Central memory CD4-positive, alpha-beta T cell (primary cell): ENCODE results near the gene DMD.

Experiments
- DNase-seq: peaks from one replicate; pipeline ENCODE4 v3.0.0; 2022

The DMD gene

GRCh38 chrX:31837445-31838049, 1373.8 kb downstream of the DMD start:
- DNase-seq, result no peak

DNA sequence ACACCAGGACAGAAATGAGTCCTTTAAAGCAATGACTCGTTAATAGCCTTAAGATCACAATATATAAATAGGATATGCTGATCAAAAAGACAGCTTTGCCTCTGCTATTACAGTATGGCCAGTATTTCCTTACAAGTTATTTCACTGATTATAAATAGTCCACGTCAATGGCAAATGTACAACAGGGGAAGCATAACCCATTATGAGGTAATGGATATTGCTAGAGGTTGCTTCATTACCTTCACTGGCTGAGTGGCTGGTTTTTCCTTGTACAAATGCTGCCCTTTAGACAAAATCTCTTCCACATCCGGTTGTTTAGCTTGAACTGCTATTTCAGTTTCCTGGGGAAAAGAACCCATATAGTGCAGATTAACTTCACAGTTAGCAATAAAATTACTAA, 1374.9 kb downstream of the DMD start:
- DNase-seq, result no peak

GRCh38 chrX:31832263-31832662, 1379.1 kb downstream of the DMD start:
- DNase-seq, result no peak

DNA sequence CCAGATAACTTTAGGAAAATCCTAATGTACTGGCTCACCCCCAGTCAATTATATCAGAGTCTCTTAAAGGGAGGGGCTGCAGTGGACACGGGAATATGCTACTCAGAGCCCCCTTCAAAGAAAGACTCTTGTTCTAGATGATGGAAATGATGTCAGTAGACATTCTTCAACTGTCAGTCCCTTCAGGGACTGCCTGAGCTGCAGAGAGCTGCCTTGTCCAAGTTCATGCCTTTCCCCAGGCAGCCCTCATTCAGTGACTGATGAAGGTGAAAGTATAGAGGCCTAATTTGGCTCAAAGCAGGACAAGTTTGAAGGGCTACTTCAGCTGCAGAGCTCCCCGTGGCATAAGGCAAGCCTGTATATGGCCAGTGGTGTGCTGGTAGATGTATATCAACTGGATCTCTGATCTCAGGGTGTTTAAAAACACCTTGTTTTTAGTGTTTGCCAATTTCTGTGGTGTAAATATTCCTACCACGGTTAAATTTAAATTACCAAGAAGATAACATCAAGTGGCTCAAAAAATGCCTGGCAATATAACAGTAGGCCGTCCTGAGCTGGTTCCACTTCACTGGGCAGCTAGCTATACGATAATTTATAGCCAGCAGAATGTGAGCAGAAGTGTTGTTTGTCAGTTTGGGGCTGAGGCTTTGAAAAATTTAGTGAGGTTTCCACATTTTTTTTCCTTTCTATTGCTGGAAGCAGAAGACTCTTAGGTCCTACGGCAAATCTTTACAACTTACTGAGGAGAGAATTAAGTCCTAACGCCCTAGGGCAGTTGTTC, 1390.7 kb downstream of the DMD start:
- no peak for DNase-seq

DNA sequence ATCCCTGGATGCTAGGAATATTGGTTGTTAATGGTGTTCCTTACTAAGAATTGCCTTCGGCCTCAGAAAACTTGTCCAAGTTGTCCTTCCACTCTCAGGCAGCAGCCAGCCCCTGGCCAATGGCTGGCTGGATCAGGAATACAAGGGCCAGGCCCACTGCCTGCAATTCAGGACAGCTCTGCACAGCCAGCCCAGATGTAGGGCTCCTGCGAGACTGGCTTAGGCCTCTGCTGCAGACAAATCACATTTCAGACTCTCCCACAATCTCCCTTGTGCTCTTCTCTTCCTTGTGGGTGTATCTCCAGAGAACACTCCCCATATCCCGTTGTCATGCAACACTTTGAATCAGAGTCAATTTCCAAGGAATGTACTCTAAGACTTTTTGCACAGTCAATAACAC, 1391.9 kb downstream of the DMD start:
- no peak for DNase-seq

DNA sequence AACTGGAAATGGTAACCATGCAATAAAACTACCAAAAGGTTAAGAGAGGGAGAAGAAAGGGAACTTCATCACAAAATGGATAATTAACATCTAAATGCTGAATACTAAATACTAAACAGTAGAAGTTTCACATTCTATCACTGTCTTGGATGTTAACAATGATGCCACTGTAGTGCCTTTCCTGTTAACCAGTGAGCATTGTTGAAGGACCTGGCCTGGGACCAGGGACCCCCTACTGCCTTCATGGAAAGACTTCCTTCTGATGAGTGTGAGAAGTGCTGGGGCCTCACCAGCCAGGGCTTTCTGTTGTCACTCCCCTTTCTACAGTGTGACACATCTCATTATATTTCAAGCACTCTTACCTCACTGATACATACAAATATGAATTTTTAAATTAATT, 1400.2 kb downstream of the DMD start:
- no peak for DNase-seq

DNA sequence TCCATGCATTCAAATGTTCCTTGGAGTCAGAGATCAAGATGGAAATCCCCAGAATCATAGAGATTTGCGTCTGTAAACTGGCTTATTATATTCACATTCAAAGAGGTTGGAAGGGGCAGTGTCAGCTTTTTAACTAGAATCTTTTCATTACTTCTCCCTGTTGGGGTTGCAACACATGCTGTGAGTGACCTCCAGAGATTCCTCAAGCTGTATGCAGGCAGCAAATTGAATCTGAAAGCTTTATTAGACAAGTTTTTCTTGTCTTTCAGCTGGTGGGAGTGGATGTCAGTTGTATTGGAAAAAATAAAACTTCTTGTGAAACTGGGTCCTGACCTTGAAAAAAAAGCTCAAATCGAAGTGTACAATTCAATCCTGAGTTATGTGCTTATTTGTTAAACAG, 1403.0 kb downstream of the DMD start:
- DNase-seq, result no peak

- DNase-seq, result no peak
Measured at GRCh38 chrX:31807165-31807564, 1404.2 kb downstream of the DMD start.

DNA sequence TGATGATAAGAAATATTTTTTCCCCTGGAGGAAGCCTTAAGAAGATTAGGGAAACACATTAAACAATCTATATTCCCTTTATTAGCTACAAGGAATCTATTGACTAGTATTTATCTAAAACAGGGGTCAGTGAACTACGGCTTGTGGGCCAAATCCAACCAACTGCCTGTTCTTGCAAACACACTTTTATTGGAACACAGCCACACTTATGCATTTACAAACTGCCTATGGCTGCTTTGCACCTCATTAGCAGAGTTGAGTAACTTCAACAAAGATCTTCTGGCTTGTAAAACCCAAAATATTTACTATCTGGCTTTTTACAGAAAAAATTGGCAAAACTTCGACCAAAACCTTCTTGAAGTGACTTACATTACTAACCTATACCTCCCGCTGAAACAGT, 1405.6 kb downstream of the DMD start:
- no peak for DNase-seq

DNA sequence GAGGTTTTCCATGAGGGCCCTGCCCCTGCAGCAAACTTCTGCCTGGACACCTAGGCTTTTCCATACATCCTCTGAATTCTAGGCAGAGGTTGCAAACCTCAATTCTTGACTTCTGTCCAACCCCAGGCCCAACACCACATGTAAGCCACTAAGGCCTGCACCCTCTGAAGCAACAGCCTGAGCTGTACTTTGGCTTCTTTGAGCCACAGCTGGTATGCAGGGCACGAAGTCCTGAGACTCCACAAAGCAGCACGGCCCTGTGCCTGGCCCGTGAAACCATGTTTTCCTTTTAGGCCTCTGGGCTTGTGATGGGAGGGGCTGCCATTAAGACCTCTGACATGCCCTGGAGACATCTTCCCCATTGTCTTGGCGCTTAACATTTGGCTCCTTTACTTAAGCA, 1411.1 kb downstream of the DMD start:
- DNase-seq, result no peak

DNA sequence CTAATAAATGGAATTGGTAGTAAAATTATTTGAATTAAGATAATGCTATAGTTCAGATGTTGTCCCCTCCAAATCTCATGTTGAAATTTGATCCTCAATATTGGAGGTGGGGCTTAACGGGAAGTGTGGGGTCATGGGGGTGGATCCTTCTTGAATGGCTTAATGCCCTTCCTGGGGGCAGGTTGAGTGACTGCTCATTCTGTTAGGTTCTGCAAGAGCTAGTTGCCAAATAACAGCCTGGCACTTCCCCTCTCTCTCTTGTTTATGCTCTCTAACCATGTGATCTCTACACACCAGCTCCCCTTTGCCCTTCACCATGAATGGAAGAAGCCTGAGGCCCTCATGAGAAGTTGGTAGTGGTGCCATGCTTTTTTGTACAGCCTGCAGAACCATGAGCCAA, 1414.7 kb downstream of the DMD start:
- no peak for DNase-seq

GRCh38 chrX:31747411-31747810, 1463.9 kb downstream of the DMD start:
- no peak for DNase-seq

DNA sequence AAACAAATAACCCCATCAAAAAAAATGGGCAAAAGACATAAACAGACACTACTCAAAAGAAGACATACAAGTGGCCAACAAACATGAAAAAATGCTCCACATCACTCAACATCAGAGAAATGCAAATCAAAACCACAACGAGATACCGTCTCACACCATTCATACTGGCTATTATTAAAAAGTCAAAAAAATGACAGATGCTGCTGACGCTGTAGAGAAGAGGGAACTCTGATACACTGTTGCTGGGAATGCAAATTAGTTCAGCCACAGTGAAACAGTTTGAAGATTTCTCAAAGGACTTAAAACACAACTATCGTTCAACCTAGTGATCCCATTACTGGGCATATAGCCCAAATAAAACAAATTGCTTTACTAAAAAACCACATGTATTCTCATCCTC, 1468.3 kb downstream of the DMD start:
- no peak for DNase-seq

DNA sequence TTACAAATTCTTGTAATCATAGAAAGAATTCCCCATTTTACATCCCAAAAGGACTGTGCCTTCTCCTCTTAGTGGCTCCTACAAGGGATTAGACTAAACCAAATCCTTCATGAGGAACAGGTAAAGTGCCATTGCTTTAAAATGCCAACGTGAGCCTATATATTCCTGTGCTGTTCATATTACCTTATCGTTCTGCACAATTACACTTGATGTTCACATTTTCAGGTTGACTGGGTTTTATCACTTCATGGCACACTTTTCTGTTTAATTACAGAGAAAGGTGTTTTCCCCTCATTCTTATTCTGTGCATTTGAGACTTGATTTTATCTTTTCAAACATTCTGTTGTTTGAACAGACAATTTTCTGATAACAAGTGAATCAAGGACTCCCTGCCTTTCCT, 1493.9 kb downstream of the DMD start:
- no peak for DNase-seq

GRCh38 chrX:31715675-31716074, 1495.7 kb downstream of the DMD start:
- DNase-seq, result no peak

- DNase-seq, result no peak
Measured at GRCh38 chrX:31714797-31715196, 1496.6 kb downstream of the DMD start.

DNA sequence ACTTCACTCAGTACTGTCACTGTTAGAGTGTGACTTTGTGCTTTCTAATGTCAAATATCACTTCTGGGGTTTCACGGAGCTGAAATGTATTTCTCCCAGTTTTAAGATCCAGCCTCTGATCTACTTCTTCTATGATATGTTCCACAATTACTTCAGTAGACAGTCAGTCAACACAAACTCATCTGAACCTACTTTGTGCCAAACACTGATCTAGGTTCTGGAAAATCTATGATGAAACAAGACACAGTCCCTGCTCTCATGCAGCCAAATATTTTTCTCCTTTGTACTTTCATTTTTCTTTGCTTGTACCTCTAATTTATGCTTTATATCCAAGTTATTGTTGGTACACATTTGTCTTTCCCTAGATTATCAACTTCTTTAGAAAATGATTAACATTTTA, 1498.2 kb downstream of the DMD start:
- DNase-seq, result no peak

- no peak for DNase-seq
Measured at GRCh38 chrX:31711166-31711565, 1500.2 kb downstream of the DMD start.

DNA sequence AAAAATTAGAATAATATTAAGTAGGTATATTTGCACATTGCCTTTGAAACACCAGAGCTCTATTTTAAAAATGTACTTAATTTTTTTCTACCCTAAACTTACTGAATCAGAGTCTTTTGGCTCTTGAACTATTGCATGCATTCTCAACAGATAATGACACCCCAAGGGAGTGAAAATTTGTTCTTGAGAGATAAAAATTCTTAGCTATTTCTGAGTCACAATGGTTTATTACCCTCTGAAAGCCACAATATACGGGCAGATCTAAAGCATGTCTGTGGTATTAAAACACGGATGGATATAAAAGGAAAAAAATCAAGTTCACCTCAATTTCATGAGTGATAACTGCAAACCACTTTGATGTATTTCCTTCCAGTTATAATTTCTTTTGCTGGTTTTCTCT, 1503.2 kb downstream of the DMD start:
- no peak for DNase-seq

GRCh38 chrX:31706466-31706865, 1504.9 kb downstream of the DMD start:
- no peak for DNase-seq

DNA sequence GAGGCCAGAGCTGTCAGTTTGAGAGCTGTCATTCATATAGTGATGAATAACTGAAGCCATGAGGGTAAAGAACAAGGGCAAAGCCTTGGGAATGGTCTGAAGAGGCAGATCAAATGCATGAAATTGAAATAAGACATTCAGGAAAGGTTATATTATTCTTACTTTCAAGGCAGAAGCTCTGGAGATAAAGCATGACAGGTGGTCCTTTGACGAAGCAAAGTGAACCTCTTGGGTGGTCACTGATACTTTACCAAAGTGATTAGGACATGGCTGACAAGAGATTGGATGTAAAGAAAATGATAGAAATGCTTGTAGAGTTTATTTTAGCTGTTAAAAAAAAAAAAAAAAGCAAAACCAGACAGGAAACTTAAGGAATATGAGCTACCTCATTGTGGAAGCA, 1505.5 kb downstream of the DMD start:
- no peak for DNase-seq

DNA sequence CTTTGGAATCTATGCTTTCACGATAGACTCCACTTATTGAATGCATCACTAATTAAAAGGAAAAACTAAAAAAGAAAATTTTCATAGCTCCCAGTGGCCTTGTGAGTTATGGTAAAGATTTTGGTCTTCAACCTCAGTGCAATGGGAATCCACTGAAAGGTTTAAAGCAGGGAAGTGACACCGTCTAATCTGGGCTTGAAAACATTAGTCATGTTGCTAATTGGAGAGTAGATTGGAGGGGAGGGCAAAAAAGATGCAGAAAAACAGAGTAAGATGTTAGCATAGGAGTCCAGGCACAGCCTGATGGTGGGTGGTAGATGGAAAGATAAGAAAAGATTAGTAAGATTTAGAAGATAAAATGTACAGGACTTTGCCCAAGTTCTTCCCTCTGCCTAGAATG, 1506.4 kb downstream of the DMD start:
- DNase-seq, result no peak

DNA sequence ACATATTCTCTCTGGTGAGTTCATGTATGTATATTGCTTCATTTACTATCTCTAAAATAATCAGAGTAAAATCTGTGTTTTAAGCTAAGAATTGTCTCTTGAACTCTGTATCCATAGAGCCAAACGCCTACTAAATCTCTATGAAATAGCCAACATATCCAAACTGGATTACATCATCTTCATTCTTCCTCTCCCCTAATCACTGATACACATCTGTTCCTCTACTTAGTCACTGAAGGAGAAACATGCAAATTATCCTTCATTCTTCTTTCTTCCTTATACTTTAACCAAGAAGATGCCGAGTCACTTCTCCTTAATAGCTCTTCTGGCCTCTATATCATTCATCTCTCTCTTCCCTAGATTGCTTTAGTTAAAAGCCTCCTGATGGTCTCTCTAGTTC, 1509.1 kb downstream of the DMD start:
- DNase-seq, result no peak

- no peak for DNase-seq
Measured at GRCh38 chrX:31697294-31697916, 1513.9 kb downstream of the DMD start.

DNA sequence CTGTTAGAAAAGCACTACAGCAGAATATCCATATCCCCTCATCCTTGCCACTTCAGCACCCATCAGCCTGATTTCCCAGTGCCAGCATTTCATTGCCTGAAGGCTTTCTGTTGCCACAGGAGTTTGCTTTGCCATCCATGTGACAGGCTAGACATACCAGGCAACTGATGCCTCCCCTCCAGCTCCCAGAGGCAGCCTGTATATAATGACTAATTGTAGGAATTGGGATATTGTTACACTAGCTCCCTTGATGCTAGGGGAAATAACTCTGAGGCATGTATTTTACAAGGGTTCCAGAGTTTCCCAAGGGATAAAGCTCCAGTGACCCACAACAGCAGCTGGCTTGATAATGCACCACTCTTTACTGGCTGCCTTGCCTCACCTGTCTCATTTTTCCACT, 1531.5 kb downstream of the DMD start:
- no peak for DNase-seq
